Caco-2 (cell line): ENCODE measurements around the gene B4GAT1. TPM values are rescaled to one million over a fixed set of nuclear protein-coding genes. Genes with fewer than 3 reads are reported as not detected.

Experiments
- BruUV-seq: library from RNA; stranded (reverse); fragments of 400-500 nt; replicated peaks from 2 replicates; lab custom pipeline; 2021; lab: Mats Ljungman, UMichigan
- CTCF ChIA-PET: fragments of 300-600 bp; sonication (Branson Sonifier 250); formaldehyde crosslinking; loops from one replicate; lab custom pipeline; 2022; ENCODE audit warnings: antibody characterized with exemption; lab: Charles Lee
- POLR2A ChIA-PET: fragments of 300-600 bp; sonication (Branson Sonifier 250); formaldehyde crosslinking; loops from one replicate; lab custom pipeline; 2022; ENCODE audit warnings: antibody characterized with exemption; lab: Charles Lee
- DNase-seq, 2 experiments: peaks; one replicate each; pipeline versions ENCODE4 v3.0.0 to v3.0.0-alpha.2; 2020 to 2022
- H3K27me3 ChIP-seq: replicated peaks from 2 replicates; pipeline ENCODE4 v1.6.0; 2011; ENCODE audit warnings: low read length; ENCODE audit not compliant: control insufficient read depth, insufficient read depth
- H3K36me3 ChIP-seq: 2 replicates; pipeline ENCODE4 v1.5.1; 2011; ENCODE audit warnings: low read length; ENCODE audit not compliant: control insufficient read depth, insufficient read depth
- H3K4me1 ChIP-seq: fragments of 250-450 bp; sonication (Bioruptor Pico); 2 replicates; pipeline ENCODE4 v1.5.1; 2020; ENCODE audit warnings: mild to moderate bottlenecking
- H3K4me3 ChIP-seq: 2 replicates; pipeline ENCODE4 v1.5.1; 2011; ENCODE audit warnings: low read depth, mild to moderate bottlenecking, control low read depth, low read length
- H3K9me3 ChIP-seq: fragments of 250-450 bp; sonication (Bioruptor Pico); 2 replicates; pipeline ENCODE4 v1.5.1; 2020; ENCODE audit warnings: mild to moderate bottlenecking, moderate library complexity
- H3K27ac Mint-ChIP-seq: one replicate; pipeline ENCODE4 v1.8.0; 2022; ENCODE audit warnings: mixed read lengths; ENCODE audit not compliant: unreplicated experiment
- H3K27me3 Mint-ChIP-seq: one replicate; pipeline ENCODE4 v1.8.0; 2022; ENCODE audit warnings: mixed read lengths; ENCODE audit not compliant: insufficient read depth, unreplicated experiment
- H3K36me3 Mint-ChIP-seq: one replicate; pipeline ENCODE4 v1.8.0; 2022; ENCODE audit warnings: mild to moderate bottlenecking, mixed read lengths; ENCODE audit not compliant: insufficient read depth, unreplicated experiment
- H3K4me1 Mint-ChIP-seq: one replicate; pipeline ENCODE4 v1.8.0; 2022; ENCODE audit warnings: low read depth, mixed read lengths; ENCODE audit not compliant: unreplicated experiment
- H3K4me3 Mint-ChIP-seq: one replicate; pipeline ENCODE4 v1.8.0; 2022; ENCODE audit warnings: mild to moderate bottlenecking, moderate library complexity, mixed read lengths; ENCODE audit not compliant: unreplicated experiment
- H3K9me3 Mint-ChIP-seq: one replicate; pipeline ENCODE4 v1.8.0; 2022; ENCODE audit warnings: mixed read lengths; ENCODE audit not compliant: unreplicated experiment
- intact Hi-C: fragments of 100-400 bp; cut with micrococcal nuclease; formaldehyde crosslinking; loops from one replicate; pipeline ENCODE4 v1.10.0; 2022; ENCODE audit not compliant: unreplicated experiment
- total RNA-seq: library from RNA; stranded (reverse); gene quantifications from 2 replicates; pipeline ENCODE4 v1.2.3, GENCODE V29; 2022
- TF ChIP-seq, protein P1 (sequence below), 2 experiments: fragments of 200-600 bp in 1 of 2; IDR thresholded peaks; 1 replicate in 1 of 2; 2 replicates in 1 of 2; pipeline versions ENCODE4 v1.5.1 to v1.8.0; 2011 to 2022; ENCODE audit warnings: antibody characterized with exemption in 1 of 2, control low read depth in 1 of 2, inconsistent platforms in 1 of 2, low read depth in 1 of 2, low read length in 1 of 2, mild to moderate bottlenecking in 1 of 2, moderate library complexity in 1 of 2; ENCODE audit not compliant: insufficient read depth in 1 of 2, severe bottlenecking in 1 of 2, unreplicated experiment in 1 of 2

The B4GAT1 gene
- total RNA-seq, 1 experiment from 2014 or later, result 23.0 TPM

GRCh38 chr11:66314561-66315497 lies 32.6 kb downstream of the B4GAT1 start:
- no peak overlapping the region for H3K4me3 ChIP-seq
- Mint-ChIP-seq H3K9me3 (peaks cover 13% of the 10 kb centered on the region), H3K4me3 (no peak overlapping the region), H3K4me1 (peaks cover 13% of the 10 kb centered on the region), H3K36me3 (peaks cover 17% of the 10 kb centered on the region), H3K27me3 (no peaks in the 10 kb centered on the region), H3K27ac (no peak overlapping the region)
- no peak for DNase-seq
- peaks cover 5% of the 10 kb centered on the region; the same call in 1 of the 2 replicates for H3K9me3 ChIP-seq
- TF ChIP-seq, protein P1, sequence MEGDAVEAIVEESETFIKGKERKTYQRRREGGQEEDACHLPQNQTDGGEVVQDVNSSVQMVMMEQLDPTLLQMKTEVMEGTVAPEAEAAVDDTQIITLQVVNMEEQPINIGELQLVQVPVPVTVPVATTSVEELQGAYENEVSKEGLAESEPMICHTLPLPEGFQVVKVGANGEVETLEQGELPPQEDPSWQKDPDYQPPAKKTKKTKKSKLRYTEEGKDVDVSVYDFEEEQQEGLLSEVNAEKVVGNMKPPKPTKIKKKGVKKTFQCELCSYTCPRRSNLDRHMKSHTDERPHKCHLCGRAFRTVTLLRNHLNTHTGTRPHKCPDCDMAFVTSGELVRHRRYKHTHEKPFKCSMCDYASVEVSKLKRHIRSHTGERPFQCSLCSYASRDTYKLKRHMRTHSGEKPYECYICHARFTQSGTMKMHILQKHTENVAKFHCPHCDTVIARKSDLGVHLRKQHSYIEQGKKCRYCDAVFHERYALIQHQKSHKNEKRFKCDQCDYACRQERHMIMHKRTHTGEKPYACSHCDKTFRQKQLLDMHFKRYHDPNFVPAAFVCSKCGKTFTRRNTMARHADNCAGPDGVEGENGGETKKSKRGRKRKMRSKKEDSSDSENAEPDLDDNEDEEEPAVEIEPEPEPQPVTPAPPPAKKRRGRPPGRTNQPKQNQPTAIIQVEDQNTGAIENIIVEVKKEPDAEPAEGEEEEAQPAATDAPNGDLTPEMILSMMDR (IDR thresholded peaks at IDR 0.05; ENCODE audit: insufficient read depth in 1 of 2, low read depth in 1 of 2, low read length in 1 of 2, severe bottlenecking in 1 of 2, unreplicated experiment in 1 of 2), result no peak
- intact Hi-C loops, result no loop called here
- ChIA-PET CTCF (interaction anchor here (0.6 kb wide), 1 partner anchor 47 kb away, joined by 4 read pairs; no protein-coding TSS in a partner anchor), POLR2A (interaction anchor here (0.5 kb wide), 1 partner anchor 56 kb away, joined by 5 read pairs; no protein-coding TSS in a partner anchor)
- BruUV-seq, result no TSS peak
- H3K4me1 ChIP-seq, result peaks cover 31% of the 10 kb centered on the region
- no peaks in the 10 kb centered on the region for H3K27me3 ChIP-seq
- no peaks in the 10 kb centered on the region for H3K36me3 ChIP-seq

DNA sequence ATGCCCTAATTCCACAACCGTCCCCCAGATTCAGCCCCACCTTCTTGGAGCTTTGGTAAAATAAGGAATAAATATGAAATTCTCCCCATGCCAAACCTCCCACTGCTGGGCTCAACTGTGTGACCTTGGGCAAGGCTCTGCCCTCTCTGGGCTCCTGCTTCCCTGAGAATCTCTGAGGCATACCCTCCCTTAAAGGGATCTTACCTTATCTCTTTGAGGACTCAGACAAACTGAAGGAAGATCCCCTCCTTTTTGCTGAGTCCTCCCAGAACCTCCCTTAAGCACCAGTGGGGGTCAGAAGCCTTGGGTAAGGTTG lies 33.3 kb downstream of the B4GAT1 start:
- H3K36me3 Mint-ChIP-seq, result peaks cover 17% of the 10 kb centered on the region
- Histone ChIP-seq H3K9me3 (no peaks in the 10 kb centered on the region), H3K27me3 (no peaks in the 10 kb centered on the region), H3K4me1 (peaks cover 31% of the 10 kb centered on the region), H3K36me3 (no peaks in the 10 kb centered on the region), H3K4me3 (no peak overlapping the region)
- no TSS peak for BruUV-seq
- intact Hi-C loops, result no loop called here
- H3K9me3 Mint-ChIP-seq, result peaks cover 6% of the 10 kb centered on the region
- peak overlapping the region; percentile 91 for H3K27ac Mint-ChIP-seq
- H3K4me3 Mint-ChIP-seq, result peak overlapping the region; percentile 87
- TF ChIP-seq, protein P1 (IDR thresholded peaks at IDR 0.05; ENCODE audit: insufficient read depth in 1 of 2, low read depth in 1 of 2, low read length in 1 of 2, severe bottlenecking in 1 of 2, unreplicated experiment in 1 of 2), result no peak
- ChIA-PET CTCF (interaction anchor here (3.3 to 3.4 kb wide), 2 partner anchors 21 to 25 kb away, joined by 43 to 90 read pairs; partner anchors contain the start of genes RIN1 and YIF1A), POLR2A (no interaction called here)
- no peaks in the 10 kb centered on the region for H3K27me3 Mint-ChIP-seq
- H3K4me1 Mint-ChIP-seq, result peaks cover 10% of the 10 kb centered on the region
- no peak for DNase-seq
